GM18508 (cell line): ENCODE measurements around the gene NOL4L.

ENCODE experiments used
- ATAC-seq: cut with Tn5 transposase; IDR thresholded peaks from one replicate; pipeline ENCODE4 v1.9.1; 2021; ENCODE audit warnings: moderate number of reproducible peaks; ENCODE audit not compliant: insufficient read depth, unreplicated experiment

The NOL4L gene

DNA sequence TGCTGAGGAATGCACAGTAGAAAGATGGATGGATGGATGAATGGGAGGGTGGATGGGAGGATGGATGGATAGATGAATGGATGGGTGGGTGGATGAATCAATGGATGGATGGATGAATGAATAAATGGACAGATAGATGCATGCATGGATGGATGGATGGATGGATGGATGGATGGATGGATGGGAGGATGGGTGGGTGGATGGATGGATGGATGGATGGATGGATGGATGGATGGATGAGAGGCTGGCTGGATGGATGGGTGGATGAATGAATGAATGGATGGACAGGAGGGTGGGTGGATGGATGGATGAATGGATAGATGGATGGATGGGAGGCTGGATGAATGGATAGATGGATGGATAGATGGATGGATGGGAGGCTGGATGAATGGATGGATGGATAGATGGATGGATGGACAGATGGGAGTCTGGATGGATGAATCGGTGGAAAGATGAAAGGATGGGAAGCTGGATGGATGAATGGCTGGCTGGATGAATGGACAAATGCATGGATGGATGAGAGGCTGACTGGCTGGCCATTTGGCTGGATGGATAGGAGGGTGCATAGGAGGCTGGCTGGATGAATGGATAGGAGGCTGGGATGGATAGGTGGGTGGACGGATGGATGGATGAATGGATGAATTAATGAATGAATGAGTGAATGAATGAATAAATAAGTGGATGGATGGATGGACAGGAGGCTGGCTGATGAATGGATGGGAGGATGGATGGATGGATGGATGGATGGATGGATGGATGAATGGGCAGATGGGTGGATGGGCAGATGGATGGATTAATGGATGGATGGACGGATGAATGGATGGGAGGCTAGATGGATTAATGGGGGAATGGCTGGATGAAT is 28.3 kb upstream of the NOL4L start:
- no peak for ATAC-seq

DNA sequence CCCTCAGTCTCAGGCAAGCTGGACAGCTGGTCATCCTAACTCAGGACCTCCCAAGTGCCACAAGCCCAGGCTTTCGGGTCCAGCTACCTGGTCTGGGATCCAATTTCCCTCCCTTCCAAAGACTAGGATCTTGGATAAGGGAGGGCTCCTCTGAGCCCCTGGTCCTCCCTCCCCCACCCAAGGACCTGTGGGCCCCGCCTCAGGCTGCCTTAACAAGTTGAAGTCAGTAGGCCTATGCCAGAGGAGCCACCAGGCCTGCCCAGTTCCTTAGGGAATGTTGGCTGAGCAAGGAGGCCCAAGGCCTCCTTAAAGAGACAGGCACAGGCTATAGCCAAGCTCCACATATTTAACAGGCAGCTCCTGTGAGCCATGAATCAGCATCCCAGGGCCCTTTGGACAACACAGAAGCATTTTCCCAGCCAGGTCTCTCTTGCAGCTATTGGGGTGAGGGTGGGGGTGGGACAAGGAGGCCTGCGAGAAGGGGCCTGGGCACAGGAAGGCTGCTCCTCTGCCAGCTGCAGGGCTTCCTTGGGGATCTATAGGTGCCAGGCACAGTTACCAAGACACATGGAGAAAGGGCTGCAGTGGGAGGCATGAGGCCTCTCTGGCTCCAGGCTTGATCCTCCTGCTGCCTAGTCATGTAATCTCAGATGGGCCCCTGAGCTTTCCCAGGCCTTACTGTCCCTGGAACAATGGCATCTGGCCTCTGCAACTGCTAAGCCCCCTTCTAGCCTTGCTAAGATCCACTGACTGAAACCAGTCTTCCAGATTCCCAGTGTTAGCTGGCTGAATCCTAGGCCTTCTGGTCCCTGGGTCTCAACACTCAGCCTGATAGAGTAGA is 27.4 kb upstream of the NOL4L start:
- ATAC-seq: no peak

DNA sequence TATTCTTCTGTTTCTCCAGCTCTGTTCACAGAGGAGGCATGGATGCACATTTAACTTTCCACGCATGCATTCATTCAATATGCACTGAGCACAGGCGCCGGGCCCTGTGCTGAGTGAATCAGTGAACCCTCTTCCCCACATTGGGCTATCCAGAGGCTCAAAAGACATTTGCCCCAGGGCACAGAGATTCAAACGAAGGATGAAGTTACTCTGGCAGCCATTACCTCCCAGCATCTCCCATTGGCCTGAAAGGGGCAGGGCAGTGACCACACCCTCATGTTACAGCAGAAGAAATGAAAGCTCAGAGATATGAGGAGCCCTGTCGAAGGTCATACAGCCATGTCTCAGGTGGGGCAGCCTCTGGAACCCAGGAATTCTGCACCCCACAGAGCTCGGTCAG is 26.7 kb upstream of the NOL4L start:
- no peak for ATAC-seq

DNA sequence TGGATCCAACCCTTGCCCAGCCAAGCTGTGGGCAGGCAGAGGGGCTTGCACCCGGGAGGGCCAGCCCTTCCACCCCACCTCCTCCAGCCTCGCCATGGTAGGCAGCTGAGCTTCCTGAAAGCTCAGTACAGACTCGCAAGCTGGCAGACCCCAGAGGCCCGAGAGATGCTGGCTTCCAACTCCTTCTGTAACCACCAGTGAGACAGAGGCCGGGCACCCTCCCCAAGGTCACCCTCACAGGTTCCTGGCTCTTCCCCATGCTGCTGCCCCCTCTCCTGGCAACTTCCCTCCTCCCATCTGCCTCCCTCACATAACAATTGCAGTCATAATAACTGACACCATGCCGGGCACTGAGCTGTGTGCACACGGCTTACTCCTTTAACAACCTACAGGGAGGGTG is 26.2 kb upstream of the NOL4L start:
- ATAC-seq: no peak

DNA sequence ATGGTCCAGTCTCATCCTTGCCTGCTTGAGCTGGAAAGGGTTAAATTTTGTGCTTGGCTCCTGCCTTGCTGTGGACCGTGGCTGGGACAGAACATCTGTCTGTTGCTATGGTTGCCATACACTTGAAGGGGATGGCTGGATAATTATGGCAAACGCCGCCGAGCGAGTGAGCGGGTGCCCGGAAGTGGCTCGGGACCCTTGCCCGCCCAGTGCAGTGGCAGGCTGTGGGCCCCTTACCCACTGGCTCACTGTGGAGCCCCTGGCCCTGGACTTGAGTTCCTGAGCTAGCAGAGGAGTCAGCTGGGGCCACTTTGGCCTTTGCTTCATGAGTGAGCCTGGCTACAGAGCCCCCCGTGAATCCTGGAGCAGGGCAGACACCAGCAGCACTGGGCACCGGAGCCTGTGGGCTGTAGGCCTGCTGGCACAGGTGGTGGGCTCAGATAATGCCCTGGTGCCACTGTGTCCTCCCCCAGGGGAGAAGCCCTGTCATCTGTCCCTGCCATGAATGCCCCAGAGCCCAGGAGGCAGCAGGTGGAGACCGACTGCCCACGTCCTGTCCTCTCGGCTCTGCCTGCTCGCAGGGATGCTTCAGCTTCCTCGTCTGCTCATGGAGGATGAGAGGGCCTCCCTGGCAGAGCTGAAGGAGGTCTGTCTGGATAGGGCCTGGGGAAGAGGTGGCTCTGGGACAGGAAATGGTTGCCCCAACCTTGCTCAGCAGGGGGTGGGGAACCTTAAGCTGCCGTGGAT is 25.5 kb upstream of the NOL4L start:
- no peak for ATAC-seq

GRCh38 chr20:32609993-32610392 is 24.9 kb upstream of the NOL4L start:
- no peak for ATAC-seq

- no peak for ATAC-seq
Measured at GRCh38 chr20:32609111-32609773, 24.1 kb upstream of the NOL4L start.

- no peak for ATAC-seq
Measured at GRCh38 chr20:32608664-32609015, 23.5 kb upstream of the NOL4L start.

DNA sequence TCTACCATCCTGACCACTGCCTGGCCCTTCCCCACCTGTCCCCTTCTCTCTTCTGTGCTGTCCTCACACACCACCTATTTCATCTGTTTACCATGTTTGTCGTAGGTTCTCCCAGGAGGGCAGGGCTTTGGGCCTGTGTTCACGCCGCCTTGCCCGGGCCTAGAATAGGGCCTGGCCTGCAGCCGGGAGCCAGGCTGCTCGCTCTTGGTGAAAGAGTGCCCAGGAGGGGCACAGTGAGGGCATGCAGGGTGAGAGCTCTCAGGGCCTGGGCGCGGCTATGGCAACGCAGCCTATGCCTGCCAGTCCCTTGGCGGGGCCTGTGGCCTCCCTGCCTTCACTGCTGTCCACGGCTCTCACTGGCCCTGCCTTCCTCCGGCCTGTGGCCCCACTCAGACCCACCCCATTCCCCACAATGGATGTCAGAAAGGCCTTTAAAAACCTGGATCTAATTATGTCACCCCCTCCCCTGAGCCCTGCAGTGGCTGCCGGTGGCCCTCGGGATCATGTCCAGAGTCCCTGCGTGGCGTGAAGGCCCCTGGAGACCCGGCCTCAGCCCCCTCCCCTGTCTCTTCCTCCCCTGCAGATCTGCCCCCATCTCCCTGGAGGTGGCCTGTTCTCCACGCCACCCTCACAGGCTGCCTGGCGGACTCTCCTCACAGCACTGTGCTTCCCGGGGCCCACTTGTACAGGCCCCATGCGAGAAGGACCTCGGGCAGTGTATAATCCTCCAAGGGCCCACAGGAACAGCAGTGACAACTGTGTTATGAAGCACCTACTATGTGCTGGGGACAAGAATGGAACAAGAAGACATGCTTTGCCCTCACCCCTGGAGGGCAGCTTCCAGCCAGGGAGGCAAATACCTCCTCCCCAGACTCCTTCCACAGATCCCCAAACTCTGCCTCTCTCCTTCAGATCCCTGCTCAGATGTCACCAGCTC is 22.9 kb upstream of the NOL4L start:
- ATAC-seq: no peak

DNA sequence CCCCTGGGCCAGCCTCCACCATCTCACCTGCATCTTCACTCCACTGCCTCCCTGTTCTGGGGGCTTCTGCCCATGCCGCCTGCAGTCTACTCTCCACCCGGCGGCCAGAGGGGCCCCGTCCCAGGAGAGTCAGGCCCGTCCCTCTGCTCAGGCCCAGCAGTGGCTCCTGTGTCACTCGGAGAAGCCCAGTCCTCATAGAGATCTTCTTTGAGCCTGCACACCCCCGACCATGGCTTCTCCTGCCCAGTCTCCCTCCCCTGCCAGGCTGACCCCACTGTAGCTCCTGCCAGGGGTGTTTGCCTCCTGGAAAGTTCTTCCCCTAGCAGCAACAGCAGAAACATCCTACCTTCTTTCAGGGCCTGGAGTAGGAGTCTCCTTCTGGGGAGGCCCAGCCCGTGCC is 22.2 kb upstream of the NOL4L start:
- no peak for ATAC-seq

- ATAC-seq: no peak
Measured at GRCh38 chr20:32606790-32607189, 21.7 kb upstream of the NOL4L start.

DNA sequence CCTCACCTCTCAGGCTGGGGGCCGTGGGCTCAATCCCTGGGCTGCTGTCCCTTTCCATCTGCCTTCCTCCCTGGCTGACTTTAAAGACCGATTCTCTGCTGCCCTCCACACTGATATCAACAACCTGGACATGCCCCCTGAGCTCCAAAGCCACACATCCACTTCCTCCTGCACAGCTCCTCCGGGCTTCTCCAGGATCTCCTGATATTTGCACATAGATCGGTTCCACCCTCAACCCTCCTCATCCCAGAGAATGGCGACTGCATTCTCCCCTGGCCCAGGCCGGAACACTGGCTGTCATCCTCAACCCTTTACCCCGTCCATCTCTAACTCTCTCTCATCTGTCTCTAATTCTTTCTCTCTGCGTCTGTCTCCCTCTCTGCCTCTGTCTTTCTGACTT is 21.0 kb upstream of the NOL4L start:
- no peak for ATAC-seq

DNA sequence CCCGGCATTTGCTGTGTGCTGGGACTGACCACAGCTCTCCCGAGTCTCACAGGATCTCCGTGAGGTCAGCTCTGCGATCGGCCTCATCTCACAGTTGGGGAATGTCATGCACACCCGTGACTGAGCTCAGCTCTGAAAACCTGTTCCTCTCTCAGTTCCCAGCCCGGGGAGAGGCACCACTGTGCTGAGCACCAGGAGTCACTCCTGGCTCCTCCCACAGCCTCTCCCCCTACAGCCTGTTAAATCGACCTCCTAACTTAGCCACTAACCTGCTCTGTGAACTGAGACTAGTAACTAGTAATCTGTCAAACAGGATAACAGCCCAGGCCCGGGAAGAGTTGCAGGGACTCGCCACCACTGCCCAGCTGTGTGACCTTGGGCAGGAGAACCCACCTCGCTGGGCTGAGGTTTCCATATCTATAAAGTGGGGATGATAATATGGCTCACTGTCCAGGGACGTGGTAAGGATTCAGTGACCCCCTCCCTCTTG is 20.1 kb upstream of the NOL4L start:
- no peak for ATAC-seq

DNA sequence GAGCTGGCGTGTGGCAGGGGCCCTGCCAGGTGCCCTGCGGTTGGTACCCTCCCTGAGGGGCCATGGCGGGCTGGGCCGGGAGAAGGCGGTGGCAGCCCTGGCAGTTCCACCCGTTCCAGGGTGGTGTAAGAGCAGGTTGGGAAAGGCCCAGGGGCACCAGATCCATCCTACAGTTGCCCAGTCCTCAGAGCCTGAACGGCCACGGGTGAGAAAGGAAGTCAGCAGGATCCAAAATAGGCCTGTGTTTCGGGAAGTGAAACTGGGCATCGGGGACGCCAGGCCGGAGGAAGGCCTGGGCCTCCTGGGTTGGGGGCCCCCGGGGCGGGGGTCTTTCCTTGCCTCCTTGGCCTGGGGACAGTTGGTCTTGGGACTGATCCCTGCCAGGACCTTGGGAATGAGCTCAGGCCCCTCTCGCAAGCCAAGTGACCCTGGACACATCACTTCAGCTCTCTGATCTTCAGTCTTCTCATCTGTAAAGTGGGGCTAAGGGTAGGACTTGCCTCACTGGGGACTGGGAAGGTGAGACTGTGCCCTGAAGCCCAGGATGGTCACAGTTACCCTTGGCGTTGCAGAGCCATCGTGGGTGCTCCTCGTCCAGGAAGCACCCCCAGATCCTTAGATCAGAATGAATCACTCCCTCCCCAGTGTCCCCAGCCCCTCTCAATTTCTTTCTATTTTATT is 18.1 kb upstream of the NOL4L start:
- no peak for ATAC-seq

GRCh38 chr20:32602273-32602672 is 17.1 kb upstream of the NOL4L start:
- no peak for ATAC-seq

DNA sequence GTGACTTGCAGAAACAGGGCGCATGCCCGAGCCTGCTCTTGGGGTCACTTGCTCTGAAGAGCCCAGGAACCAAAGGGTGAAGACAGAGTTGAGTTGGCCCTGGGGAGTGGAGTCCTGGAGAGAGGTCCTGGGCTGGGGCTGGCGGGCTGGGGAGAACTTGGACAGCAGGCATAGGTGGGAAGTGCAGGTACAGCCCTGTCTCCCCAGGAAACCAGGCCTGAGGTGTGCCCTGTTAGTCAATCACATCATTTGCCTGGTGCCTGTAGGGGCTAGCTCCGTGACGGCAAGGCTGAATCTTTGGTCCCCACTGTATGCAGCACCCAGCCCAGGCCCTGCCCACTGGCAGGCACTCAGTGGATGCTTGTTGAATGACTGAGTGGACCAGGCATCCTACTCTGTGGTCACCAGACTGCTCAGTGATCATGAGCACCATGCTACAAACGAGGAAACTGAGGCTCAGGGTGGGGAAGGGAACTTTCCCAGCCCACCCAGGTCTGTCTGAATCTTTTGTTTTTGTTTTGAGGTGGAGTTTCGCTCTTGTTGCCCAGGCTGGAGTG is 15.6 kb upstream of the NOL4L start:
- ATAC-seq: no peak

- ATAC-seq: no peak
Measured at GRCh38 chr20:32599783-32600340, 14.7 kb upstream of the NOL4L start.

DNA sequence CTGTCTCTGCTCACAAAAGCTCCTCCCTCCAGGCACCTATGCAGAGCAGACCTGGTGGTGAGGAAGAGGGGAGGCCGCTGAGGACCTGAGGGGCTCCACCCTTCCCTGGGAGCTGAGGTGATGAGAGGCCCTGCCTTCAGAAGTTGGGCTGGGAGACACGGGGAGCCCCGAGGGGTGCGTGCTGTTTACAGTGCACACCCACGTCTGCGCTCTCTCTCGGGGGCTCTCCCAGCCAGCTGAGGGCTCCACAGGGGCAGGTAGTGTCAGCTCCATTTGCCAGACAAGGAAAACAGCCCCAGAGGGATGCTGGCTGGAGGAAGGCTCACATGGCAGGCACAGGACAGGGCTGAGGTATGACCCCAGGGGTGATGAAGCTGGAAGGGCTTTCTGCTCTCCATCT is 13.5 kb upstream of the NOL4L start:
- ATAC-seq: no peak
